Astrocyte (in vitro differentiated cells and primary cell): ENCODE data around the gene PHF13. TPM values are rescaled to one million over a fixed set of nuclear protein-coding genes. Genes with fewer than 3 reads are reported as not detected.
A peak's percentile ranks its signal among the peaks of the same experiment; 100 is the strongest.

ENCODE experiments used
- DNase-seq: peaks from one replicate; pipeline ENCODE4 v3.0.0-alpha.2; 2010; ENCODE audit warnings: low read depth
- FAIRE-seq: peaks from 2 replicates; lab custom pipeline; 2011; peaks lifted over from hg19 to GRCh38; lab: Jason Lieb, UNC
- H2AFZ ChIP-seq: 2 replicates; pipeline ENCODE4 v1.6.0; 2012; ENCODE audit warnings: low read depth, low read length, inconsistent platforms
- H3K27ac ChIP-seq: 2 replicates; pipeline ENCODE4 v1.5.1; 2011; ENCODE audit warnings: low read depth, low read length, inconsistent platforms
- H3K27me3 ChIP-seq: 2 replicates; pipeline ENCODE4 v1.6.0; 2011; ENCODE audit warnings: low read length, inconsistent platforms; ENCODE audit not compliant: insufficient read depth
- H3K36me3 ChIP-seq: 2 replicates; pipeline ENCODE4 v1.5.1; 2011; ENCODE audit warnings: low read length, inconsistent platforms; ENCODE audit not compliant: insufficient read depth
- H3K4me1 ChIP-seq: 2 replicates; pipeline ENCODE4 v1.5.1; 2011; ENCODE audit warnings: low read length, inconsistent platforms; ENCODE audit not compliant: insufficient read depth
- H3K4me2 ChIP-seq: 2 replicates; pipeline ENCODE4 v1.6.0; 2012; ENCODE audit warnings: low read length, inconsistent platforms
- H3K4me3 ChIP-seq: 2 replicates; pipeline ENCODE4 v1.5.1; 2011; ENCODE audit warnings: low read depth, mild to moderate bottlenecking, low read length, inconsistent platforms; ENCODE audit not compliant: insufficient read depth
- H3K79me2 ChIP-seq: 2 replicates; pipeline ENCODE4 v1.6.0; 2012; ENCODE audit warnings: mild to moderate bottlenecking, low read length, inconsistent platforms; ENCODE audit not compliant: insufficient read depth
- H3K9ac ChIP-seq: 2 replicates; pipeline ENCODE4 v1.6.0; 2012; ENCODE audit warnings: mild to moderate bottlenecking, low read length, inconsistent platforms
- H3K9me3 ChIP-seq: 2 replicates; pipeline ENCODE4 v1.5.1; 2012; ENCODE audit warnings: low read depth, mild to moderate bottlenecking, low read length, inconsistent platforms; ENCODE audit not compliant: insufficient read depth
- H4K20me1 ChIP-seq: 2 replicates; pipeline ENCODE4 v1.6.0; 2012; ENCODE audit warnings: low read length, inconsistent platforms; ENCODE audit not compliant: insufficient read depth
- H3K27ac Mint-ChIP-seq: one replicate; pipeline ENCODE4 v1.8.0; 2021; ENCODE audit warnings: mild to moderate bottlenecking, mixed read lengths; ENCODE audit not compliant: unreplicated experiment
- H3K27me3 Mint-ChIP-seq: one replicate; pipeline ENCODE4 v1.8.0; 2021; ENCODE audit warnings: low read depth, mixed read lengths; ENCODE audit not compliant: unreplicated experiment
- H3K36me3 Mint-ChIP-seq: one replicate; pipeline ENCODE4 v1.8.0; 2021; ENCODE audit warnings: low read depth, mixed read lengths; ENCODE audit not compliant: unreplicated experiment
- H3K4me1 Mint-ChIP-seq: one replicate; pipeline ENCODE4 v1.8.0; 2021; ENCODE audit warnings: low read depth, mixed read lengths; ENCODE audit not compliant: unreplicated experiment
- H3K4me3 Mint-ChIP-seq: one replicate; pipeline ENCODE4 v1.8.0; 2021; ENCODE audit warnings: mild to moderate bottlenecking, moderate library complexity, mixed read lengths; ENCODE audit not compliant: unreplicated experiment
- H3K9me3 Mint-ChIP-seq: one replicate; pipeline ENCODE4 v1.8.0; 2021; ENCODE audit warnings: mild to moderate bottlenecking, mixed read lengths; ENCODE audit not compliant: unreplicated experiment
- EZH2 ChIP-seq: IDR thresholded peaks from 2 replicates; pipeline ENCODE4 v1.6.1; 2012; ENCODE audit warnings: mild to moderate bottlenecking, low read length, inconsistent platforms; ENCODE audit not compliant: insufficient read depth
- total RNA-seq: library from RNA; stranded (reverse); gene quantifications from 2 replicates; pipeline ENCODE4 v1.2.1, GENCODE V29; 2021
- TF ChIP-seq, protein P1 (sequence below): IDR thresholded peaks from 2 replicates; pipeline ENCODE4 v1.5.1; 2011; ENCODE audit warnings: low read depth, mild to moderate bottlenecking, inconsistent platforms, low read length, moderate library complexity; ENCODE audit not compliant: insufficient read depth

PHF13 gene
- total RNA-seq, 1 donor from 2014 or later, result 23.7 TPM

DNA sequence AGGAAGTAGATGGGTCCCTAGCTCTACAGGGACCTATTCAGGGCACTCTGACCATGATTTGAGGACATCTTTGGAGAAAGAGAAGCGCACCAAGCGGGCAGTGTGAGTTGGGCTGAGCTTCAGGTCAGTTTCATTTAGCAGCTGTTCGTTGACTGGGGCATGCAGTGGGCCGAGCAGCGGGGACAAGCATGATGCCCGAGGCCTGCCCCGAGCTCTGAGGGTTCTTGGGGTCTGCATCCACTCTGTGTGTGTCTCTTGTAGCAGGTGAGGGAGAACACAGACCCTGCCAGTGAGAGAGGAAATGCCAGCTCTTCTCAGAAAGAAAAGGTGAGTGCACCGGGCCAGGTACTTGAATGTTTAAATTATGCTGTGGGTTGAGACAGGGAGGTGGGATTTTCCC, 16.5 kb downstream of the PHF13 start:
- H3K9me3 Mint-ChIP-seq, result no peaks in the 10 kb centered on the region
- H3K4me1 Mint-ChIP-seq, result peaks cover 1% of the 10 kb centered on the region
- FAIRE-seq, result no peak
- H3K4me3 Mint-ChIP-seq, result no peak overlapping the region
- H2AFZ ChIP-seq, result no peak overlapping the region
- H3K9ac ChIP-seq, result no peak overlapping the region
- no peaks in the 10 kb centered on the region for H3K9me3 ChIP-seq
- peaks cover 32% of the 10 kb centered on the region for H4K20me1 ChIP-seq
- peaks cover 3% of the 10 kb centered on the region for H3K36me3 ChIP-seq
- H3K4me1 ChIP-seq, result peaks cover 5% of the 10 kb centered on the region
- TF ChIP-seq EZH2, result no peak
- TF ChIP-seq, protein P1, sequence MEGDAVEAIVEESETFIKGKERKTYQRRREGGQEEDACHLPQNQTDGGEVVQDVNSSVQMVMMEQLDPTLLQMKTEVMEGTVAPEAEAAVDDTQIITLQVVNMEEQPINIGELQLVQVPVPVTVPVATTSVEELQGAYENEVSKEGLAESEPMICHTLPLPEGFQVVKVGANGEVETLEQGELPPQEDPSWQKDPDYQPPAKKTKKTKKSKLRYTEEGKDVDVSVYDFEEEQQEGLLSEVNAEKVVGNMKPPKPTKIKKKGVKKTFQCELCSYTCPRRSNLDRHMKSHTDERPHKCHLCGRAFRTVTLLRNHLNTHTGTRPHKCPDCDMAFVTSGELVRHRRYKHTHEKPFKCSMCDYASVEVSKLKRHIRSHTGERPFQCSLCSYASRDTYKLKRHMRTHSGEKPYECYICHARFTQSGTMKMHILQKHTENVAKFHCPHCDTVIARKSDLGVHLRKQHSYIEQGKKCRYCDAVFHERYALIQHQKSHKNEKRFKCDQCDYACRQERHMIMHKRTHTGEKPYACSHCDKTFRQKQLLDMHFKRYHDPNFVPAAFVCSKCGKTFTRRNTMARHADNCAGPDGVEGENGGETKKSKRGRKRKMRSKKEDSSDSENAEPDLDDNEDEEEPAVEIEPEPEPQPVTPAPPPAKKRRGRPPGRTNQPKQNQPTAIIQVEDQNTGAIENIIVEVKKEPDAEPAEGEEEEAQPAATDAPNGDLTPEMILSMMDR, result no peak
- peaks cover 19% of the 10 kb centered on the region for H3K36me3 Mint-ChIP-seq
- H3K79me2 ChIP-seq, result peaks cover 34% of the 10 kb centered on the region
- H3K27me3 ChIP-seq, result no peaks in the 10 kb centered on the region
- H3K4me2 ChIP-seq, result no peak overlapping the region
- H3K27ac Mint-ChIP-seq, result peak overlapping the region; percentile 29
- no peaks in the 10 kb centered on the region for H3K27me3 Mint-ChIP-seq
- no peak overlapping the region for H3K27ac ChIP-seq
- H3K4me3 ChIP-seq, result no peak overlapping the region
- no peak for DNase-seq

DNA sequence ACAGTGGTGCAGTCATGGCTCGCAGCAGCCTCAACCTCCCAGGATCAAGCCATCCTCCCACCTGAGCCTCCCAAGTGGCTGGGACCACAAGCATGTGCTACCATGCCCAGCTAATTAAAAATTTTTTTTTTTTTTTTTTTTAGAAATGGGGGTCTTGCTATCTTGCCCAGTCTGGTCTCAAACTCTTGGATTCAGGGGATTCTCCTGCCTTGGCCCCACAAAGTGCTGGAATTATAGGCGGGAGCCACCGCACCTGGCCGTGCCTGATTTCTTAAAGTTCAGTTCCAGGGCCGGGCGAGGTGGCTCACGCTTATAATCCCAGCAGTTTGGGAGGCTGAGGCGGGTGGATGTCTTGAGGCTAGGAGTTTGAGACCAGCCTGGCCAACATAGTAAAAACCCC, 17.5 kb downstream of the PHF13 start:
- H3K27ac Mint-ChIP-seq, result no peak overlapping the region
- H3K79me2 ChIP-seq, result peaks cover 26% of the 10 kb centered on the region
- H4K20me1 ChIP-seq, result peaks cover 29% of the 10 kb centered on the region
- H3K9me3 Mint-ChIP-seq, result no peaks in the 10 kb centered on the region
- H3K9me3 ChIP-seq, result no peaks in the 10 kb centered on the region
- no peaks in the 10 kb centered on the region for H3K27me3 ChIP-seq
- H3K4me1 ChIP-seq, result peaks cover 2% of the 10 kb centered on the region
- peaks cover 3% of the 10 kb centered on the region for H3K36me3 ChIP-seq
- TF ChIP-seq, protein P1, result no peak
- no peak for TF ChIP-seq EZH2
- no peak overlapping the region for H3K27ac ChIP-seq
- no peak overlapping the region for H2AFZ ChIP-seq
- FAIRE-seq (no peak), DNase-seq (no peak)
- H3K4me3 Mint-ChIP-seq, result no peak overlapping the region
- H3K4me3 ChIP-seq, result no peak overlapping the region
- peaks cover 20% of the 10 kb centered on the region for H3K36me3 Mint-ChIP-seq
- no peaks in the 10 kb centered on the region for H3K27me3 Mint-ChIP-seq
- no peak overlapping the region for H3K4me2 ChIP-seq
- peaks cover 1% of the 10 kb centered on the region for H3K4me1 Mint-ChIP-seq
- H3K9ac ChIP-seq, result no peak overlapping the region

DNA sequence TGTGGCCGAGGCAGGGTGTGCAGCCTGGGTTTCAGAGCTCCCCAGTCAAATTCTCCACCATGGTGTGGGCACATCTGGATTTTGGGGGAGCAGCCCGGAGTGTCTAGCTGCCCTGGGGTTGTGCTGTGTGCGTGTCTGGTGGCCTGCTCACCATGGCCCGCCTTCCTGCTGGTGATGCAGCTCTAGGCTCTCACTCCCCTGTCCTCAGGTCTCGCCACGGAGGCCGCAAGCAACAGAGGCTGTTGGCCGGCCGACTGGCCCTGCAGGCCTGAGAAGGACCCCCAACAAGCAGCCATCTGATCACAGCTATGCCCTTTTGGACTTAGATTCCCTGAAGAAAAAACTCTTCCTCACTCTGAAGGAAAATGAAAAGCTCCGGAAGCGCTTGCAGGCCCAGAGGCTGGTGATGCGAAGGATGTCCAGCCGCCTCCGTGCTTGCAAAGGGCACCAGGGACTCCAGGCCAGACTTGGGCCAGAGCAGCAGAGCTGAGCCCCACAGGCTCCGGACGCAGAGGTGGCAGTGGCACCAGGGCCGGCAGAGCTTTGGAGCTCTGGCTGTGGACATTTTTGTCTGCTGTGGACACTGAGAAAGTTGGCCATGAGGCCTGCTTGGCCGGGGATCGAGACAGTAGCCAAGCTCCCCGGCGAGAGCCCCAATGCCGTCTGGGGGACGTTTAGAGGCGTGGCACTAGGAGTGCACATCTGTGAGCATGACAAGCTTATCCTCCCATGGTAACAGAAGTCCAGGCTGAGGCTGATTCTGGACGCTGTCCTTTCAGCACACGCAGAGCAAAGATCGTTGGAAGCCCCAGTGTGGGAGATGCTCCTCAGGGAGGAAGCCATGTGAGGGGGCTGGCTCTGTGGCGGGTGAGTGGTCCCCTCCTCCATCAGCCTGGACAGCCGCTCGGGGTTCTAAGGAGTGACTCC, 19.3 kb downstream of the PHF13 start:
- Mint-ChIP-seq H3K36me3 (peaks cover 20% of the 10 kb centered on the region), H3K9me3 (no peaks in the 10 kb centered on the region), H3K27ac (no peak overlapping the region), H3K27me3 (no peaks in the 10 kb centered on the region), H3K4me1 (no peaks in the 10 kb centered on the region), H3K4me3 (no peak overlapping the region)
- H3K9ac ChIP-seq, result no peak overlapping the region
- H3K4me1 ChIP-seq, result peaks cover under 1% of the 10 kb centered on the region
- peaks cover 9% of the 10 kb centered on the region for H3K79me2 ChIP-seq
- H3K4me2 ChIP-seq, result no peak overlapping the region
- H3K27ac ChIP-seq, result no peak overlapping the region
- H4K20me1 ChIP-seq, result peaks cover 16% of the 10 kb centered on the region
- DNase-seq (no peak), FAIRE-seq (no peak)
- TF ChIP-seq EZH2, result no peak
- TF ChIP-seq, protein P1, result no peak
- H3K36me3 ChIP-seq, result peaks cover 8% of the 10 kb centered on the region
- no peaks in the 10 kb centered on the region for H3K27me3 ChIP-seq
- no peak overlapping the region for H3K4me3 ChIP-seq
- no peaks in the 10 kb centered on the region for H3K9me3 ChIP-seq
- no peak overlapping the region for H2AFZ ChIP-seq
